HEK293 (cell line): ENCODE results near the gene CDKAL1.

Source experiments
- OVOL3 ChIP-seq: fragments of 450-650 bp; formaldehyde crosslinking; IDR thresholded peaks from 2 replicates; pipeline ENCODE4 v1.5.1; 2016; ENCODE audit warnings: missing biosample characterization, missing genetic modification characterization
- REST ChIP-seq: fragments of 450-650 bp; formaldehyde crosslinking; IDR thresholded peaks from 2 replicates; pipeline ENCODE4 v1.5.1; 2016; ENCODE audit warnings: missing biosample characterization, missing genetic modification characterization
- ZBTB21 ChIP-seq: fragments of 450-650 bp; formaldehyde crosslinking; IDR thresholded peaks from 2 replicates; pipeline ENCODE4 v1.5.1; 2017; ENCODE audit warnings: missing biosample characterization, missing genetic modification characterization
- ZNF121 ChIP-seq: fragments of 450-650 bp; formaldehyde crosslinking; IDR thresholded peaks from 2 replicates; pipeline ENCODE4 v1.5.1; 2016; ENCODE audit warnings: missing biosample characterization, missing genetic modification characterization
- ZNF138 ChIP-seq: fragments of 450-650 bp; formaldehyde crosslinking; IDR thresholded peaks from 2 replicates; pipeline ENCODE4 v1.5.1; 2016; ENCODE audit warnings: missing biosample characterization, missing genetic modification characterization, borderline replicate concordance
- ZNF16 ChIP-seq: fragments of 450-650 bp; formaldehyde crosslinking; IDR thresholded peaks from 2 replicates; pipeline ENCODE4 v1.5.1; 2016; ENCODE audit warnings: low read depth, missing biosample characterization, missing genetic modification characterization
- ZNF202 ChIP-seq: fragments of 450-650 bp; formaldehyde crosslinking; IDR thresholded peaks from 2 replicates; pipeline ENCODE4 v1.5.1; 2016; ENCODE audit warnings: missing biosample characterization, missing genetic modification characterization, borderline replicate concordance
- ZNF223 ChIP-seq: fragments of 450-650 bp; formaldehyde crosslinking; IDR thresholded peaks from 2 replicates; pipeline ENCODE4 v1.5.1; 2016; ENCODE audit warnings: missing biosample characterization, missing genetic modification characterization
- ZNF292 ChIP-seq: fragments of 450-650 bp; formaldehyde crosslinking; IDR thresholded peaks from 2 replicates; pipeline ENCODE4 v1.5.1; 2016; ENCODE audit warnings: low read depth, missing biosample characterization, missing genetic modification characterization, borderline replicate concordance
- ZNF426 ChIP-seq: fragments of 450-650 bp; formaldehyde crosslinking; IDR thresholded peaks from 2 replicates; pipeline ENCODE4 v1.5.1; 2017; ENCODE audit warnings: missing biosample characterization, missing genetic modification characterization, mild to moderate bottlenecking, inconsistent platforms, moderate library complexity
- ZNF529 ChIP-seq: fragments of 450-650 bp; formaldehyde crosslinking; IDR thresholded peaks from 2 replicates; pipeline ENCODE4 v1.5.1; 2017; ENCODE audit warnings: missing genetic modification characterization, missing biosample characterization; ENCODE audit not compliant: insufficient replicate concordance
- ZNF558 ChIP-seq: fragments of 450-650 bp; formaldehyde crosslinking; IDR thresholded peaks from 2 replicates; pipeline ENCODE4 v1.5.1; 2016; ENCODE audit warnings: missing biosample characterization, missing genetic modification characterization
- ZNF560 ChIP-seq: fragments of 450-650 bp; formaldehyde crosslinking; IDR thresholded peaks from 2 replicates; pipeline ENCODE4 v1.5.1; 2017; ENCODE audit warnings: missing biosample characterization, missing genetic modification characterization, borderline replicate concordance
- ZNF580 ChIP-seq: fragments of 450-650 bp; formaldehyde crosslinking; IDR thresholded peaks from 2 replicates; pipeline ENCODE4 v1.5.1; 2016; ENCODE audit warnings: missing biosample characterization, missing genetic modification characterization
- ZNF623 ChIP-seq: fragments of 450-650 bp; formaldehyde crosslinking; IDR thresholded peaks from 2 replicates; pipeline ENCODE4 v1.5.1; 2016; ENCODE audit warnings: missing biosample characterization, missing genetic modification characterization
- ZNF629 ChIP-seq: fragments of 450-650 bp; formaldehyde crosslinking; IDR thresholded peaks from 2 replicates; pipeline ENCODE4 v1.5.1; 2017; ENCODE audit warnings: missing biosample characterization, missing genetic modification characterization
- ZNF654 ChIP-seq: fragments of 450-650 bp; formaldehyde crosslinking; IDR thresholded peaks from 2 replicates; pipeline ENCODE4 v1.5.1; 2016; ENCODE audit warnings: low read depth, missing biosample characterization, missing genetic modification characterization
- ZNF664 ChIP-seq: fragments of 450-650 bp; formaldehyde crosslinking; IDR thresholded peaks from 2 replicates; pipeline ENCODE4 v1.5.1; 2016; ENCODE audit warnings: missing biosample characterization, missing genetic modification characterization
- TF ChIP-seq, protein P1 (sequence below): fragments of 450-650 bp; formaldehyde crosslinking; conservative IDR thresholded peaks from 2 replicates; pipeline ENCODE4 v1.5.1; 2016; ENCODE audit warnings: low read depth, missing biosample characterization, missing genetic modification characterization
- TF ChIP-seq, protein P2 (sequence below): fragments of 450-650 bp; formaldehyde crosslinking; IDR thresholded peaks from 2 replicates; pipeline ENCODE4 v1.5.1; 2016; ENCODE audit warnings: missing biosample characterization, missing genetic modification characterization, borderline replicate concordance

CDKAL1 gene

DNA sequence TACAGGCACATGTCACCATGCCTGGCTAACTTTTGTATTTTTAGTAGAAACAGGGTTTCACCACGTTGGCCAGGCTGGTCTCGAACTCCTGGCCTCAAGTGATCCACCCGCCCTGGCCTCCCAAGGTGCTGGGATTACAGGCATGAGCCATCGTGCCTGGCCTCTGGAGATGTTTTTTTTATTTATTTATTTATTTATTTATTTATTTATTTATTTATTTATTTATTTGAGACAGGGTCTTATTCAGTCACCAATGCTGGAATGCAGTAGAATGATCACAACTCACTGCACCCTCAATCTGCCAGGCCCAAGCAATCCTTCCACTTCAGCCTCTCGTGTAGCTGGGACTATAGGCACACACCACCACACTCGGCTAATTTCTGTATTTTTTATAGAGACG is 661.0 kb downstream of the CDKAL1 start (continued):
- TF ChIP-seq ZNF138 (peak; percentile 64; the same call in 1 of the 2 replicates), ZNF623 (tag by site-specific recombination) (peak; percentile 79), ZNF426 (tag by site-specific recombination) (peak; percentile 97), ZNF629 (peak; percentile 62), REST (tag by site-specific recombination) (peak; percentile 78), ZNF16 (tag by site-specific recombination) (0 out of 2 replicates have a peak, but pooled peaks have one; percentile 19), ZBTB21 (tag by site-specific recombination) (peak; percentile 54; the same call in 1 of the 2 replicates), ZNF580 (peak; percentile 84), ZNF654 (tag by site-specific recombination) (peak; percentile 59), ZNF558 (tag by site-specific recombination) (peak; percentile 83), ZNF223 (tag by site-specific recombination) (peak; percentile 52; the same call in 1 of the 2 replicates), ZNF529 (tag by site-specific recombination) (peak; percentile 44), OVOL3 (tag by site-specific recombination) (peak; percentile 66; the same call in 1 of the 2 replicates), ZNF664 (peak; percentile 70), ZNF121 (tag by site-specific recombination) (peak; percentile 56; the same call in 1 of the 2 replicates), ZNF560 (tag by site-specific recombination) (peak; percentile 81; the same call in 1 of the 2 replicates), ZNF202 (peak; percentile 69; the same call in 1 of the 2 replicates), ZNF292 (0 out of 2 replicates have a peak, but pooled peaks have one; percentile 46)
- TF ChIP-seq, protein P1, sequence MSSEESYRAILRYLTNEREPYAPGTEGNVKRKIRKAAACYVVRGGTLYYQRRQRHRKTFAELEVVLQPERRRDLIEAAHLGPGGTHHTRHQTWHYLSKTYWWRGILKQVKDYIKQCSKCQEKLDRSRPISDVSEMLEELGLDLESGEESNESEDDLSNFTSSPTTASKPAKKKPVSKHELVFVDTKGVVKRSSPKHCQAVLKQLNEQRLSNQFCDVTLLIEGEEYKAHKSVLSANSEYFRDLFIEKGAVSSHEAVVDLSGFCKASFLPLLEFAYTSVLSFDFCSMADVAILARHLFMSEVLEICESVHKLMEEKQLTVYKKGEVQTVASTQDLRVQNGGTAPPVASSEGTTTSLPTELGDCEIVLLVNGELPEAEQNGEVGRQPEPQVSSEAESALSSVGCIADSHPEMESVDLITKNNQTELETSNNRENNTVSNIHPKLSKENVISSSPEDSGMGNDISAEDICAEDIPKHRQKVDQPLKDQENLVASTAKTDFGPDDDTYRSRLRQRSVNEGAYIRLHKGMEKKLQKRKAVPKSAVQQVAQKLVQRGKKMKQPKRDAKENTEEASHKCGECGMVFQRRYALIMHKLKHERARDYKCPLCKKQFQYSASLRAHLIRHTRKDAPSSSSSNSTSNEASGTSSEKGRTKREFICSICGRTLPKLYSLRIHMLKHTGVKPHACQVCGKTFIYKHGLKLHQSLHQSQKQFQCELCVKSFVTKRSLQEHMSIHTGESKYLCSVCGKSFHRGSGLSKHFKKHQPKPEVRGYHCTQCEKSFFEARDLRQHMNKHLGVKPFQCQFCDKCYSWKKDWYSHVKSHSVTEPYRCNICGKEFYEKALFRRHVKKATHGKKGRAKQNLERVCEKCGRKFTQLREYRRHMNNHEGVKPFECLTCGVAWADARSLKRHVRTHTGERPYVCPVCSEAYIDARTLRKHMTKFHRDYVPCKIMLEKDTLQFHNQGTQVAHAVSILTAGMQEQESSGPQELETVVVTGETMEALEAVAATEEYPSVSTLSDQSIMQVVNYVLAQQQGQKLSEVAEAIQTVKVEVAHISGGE (tag by site-specific recombination): peak; percentile 81
- TF ChIP-seq, protein P2, sequence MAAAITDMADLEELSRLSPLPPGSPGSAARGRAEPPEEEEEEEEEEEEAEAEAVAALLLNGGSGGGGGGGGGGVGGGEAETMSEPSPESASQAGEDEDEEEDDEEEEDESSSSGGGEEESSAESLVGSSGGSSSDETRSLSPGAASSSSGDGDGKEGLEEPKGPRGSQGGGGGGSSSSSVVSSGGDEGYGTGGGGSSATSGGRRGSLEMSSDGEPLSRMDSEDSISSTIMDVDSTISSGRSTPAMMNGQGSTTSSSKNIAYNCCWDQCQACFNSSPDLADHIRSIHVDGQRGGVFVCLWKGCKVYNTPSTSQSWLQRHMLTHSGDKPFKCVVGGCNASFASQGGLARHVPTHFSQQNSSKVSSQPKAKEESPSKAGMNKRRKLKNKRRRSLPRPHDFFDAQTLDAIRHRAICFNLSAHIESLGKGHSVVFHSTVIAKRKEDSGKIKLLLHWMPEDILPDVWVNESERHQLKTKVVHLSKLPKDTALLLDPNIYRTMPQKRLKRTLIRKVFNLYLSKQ (tag by site-specific recombination): peak; percentile 84; the same call in 1 of the 2 replicates
- TF ChIP-seq, all 188 proteins: peak for 38; not testable (repeated sequence) for 150
